HUES48 (cell line): ENCODE measurements around the gene CTXN1.
A peak's percentile ranks its signal among the peaks of the same experiment; 100 is the strongest.
"Not testable (repeated sequence)": the region's sequence is repeated elsewhere in the genome, so short reads cannot be mapped to it uniquely, and the experiment has no call there.

Experiments
- H3K27ac ChIP-seq: one replicate; pipeline ENCODE4 v1.7.0; 2013; ENCODE audit warnings: low read depth, low read length, inconsistent platforms
- H3K27me3 ChIP-seq: 2 replicates; pipeline ENCODE4 v1.6.1; 2013; ENCODE audit warnings: mild to moderate bottlenecking, low read length; ENCODE audit not compliant: control insufficient read depth, insufficient read depth
- H3K36me3 ChIP-seq: 2 replicates; pipeline ENCODE4 v1.6.1; 2013; ENCODE audit warnings: low read length; ENCODE audit not compliant: control insufficient read depth, insufficient read depth
- H3K4me1 ChIP-seq: 2 replicates; pipeline ENCODE4 v1.6.1; 2013; ENCODE audit warnings: mild to moderate bottlenecking, low read length; ENCODE audit not compliant: control insufficient read depth, insufficient read depth
- H3K4me3 ChIP-seq: 2 replicates; pipeline ENCODE4 v1.5.1; 2013; ENCODE audit warnings: mild to moderate bottlenecking, low read depth, low read length
- H3K9ac ChIP-seq: 2 replicates; pipeline ENCODE4 v1.6.1; 2013; ENCODE audit warnings: mild to moderate bottlenecking, low read depth, low read length, moderate library complexity
- H3K9me3 ChIP-seq: 2 replicates; pipeline ENCODE4 v1.6.1; 2013; ENCODE audit warnings: low read length; ENCODE audit not compliant: control insufficient read depth, insufficient read depth

Gene CTXN1

DNA sequence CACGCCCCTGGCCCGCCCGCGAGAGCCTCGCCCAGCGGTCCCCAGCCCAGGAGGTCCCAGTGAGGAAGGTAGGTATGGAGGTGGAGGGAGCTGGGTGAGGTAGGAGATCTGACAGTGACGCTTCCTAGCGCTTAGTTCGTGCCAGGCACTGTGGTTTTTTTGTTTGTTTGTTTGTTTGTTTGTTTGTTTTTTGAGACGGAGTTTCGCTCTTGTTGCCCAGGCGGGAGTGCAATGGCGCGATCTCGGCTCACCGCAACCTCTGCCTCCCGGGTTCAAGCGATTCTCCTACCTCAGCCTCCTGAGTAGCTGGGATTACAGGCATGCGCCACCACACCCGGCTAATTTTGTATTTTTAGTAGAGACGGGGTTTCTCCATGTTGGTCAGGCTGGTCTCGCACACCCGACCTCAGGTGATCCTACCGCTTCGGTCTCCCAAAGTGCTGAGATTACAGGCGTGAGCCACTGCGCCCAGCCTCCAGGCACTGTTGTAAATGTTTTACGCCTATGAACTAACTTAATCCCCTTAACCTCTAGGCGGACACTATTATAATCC, 7.8 kb downstream of the CTXN1 start:
- not testable (repeated sequence) for H3K27ac ChIP-seq, H3K9ac ChIP-seq, H3K9me3 ChIP-seq, H3K4me1 ChIP-seq
- H3K27me3 ChIP-seq, result peaks cover 44% of the 10 kb centered on the region
- H3K36me3 ChIP-seq, result peaks cover 11% of the 10 kb centered on the region; the same call in 1 of the 2 replicates
- H3K4me3 ChIP-seq, result peak overlapping the region; percentile 62

DNA sequence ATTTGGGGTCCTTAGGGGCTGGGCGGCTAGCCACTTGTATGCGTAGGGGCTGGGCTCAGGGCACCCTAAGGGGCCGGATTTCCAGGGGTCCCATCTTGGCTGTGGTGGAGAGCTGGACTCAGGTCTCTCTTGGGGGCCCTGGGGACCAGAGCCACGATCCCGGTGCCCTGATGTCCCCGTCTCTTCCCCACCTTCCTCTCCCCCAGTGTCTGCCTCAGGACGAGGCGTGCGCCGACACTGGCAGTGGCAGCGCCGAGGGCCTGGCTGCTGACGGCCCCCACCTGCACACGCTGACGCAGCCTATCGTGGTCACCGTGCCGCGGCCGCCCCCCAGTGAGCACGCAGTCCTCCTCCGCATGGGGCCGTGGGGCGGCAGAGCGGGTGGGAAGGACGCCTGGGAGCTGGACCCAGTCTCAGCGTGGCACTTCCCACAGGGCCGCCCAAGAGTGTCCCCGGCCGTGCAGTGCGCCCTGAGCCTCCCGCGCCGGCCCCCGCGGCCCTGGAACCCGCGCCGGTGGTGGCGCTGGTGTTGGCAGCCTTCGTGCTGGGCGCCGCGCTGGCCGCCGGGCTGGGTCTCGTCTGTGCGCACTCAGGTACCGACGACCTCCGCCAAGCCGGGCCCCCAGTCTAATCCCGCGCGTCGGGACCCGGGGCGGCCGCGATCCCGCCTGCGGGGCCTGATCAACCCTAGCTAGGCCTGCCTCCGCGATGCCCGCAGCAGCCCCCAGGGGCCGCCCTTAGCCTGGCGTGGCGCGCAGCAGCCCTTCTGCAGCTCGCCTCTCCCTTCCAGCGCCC, 8.5 kb downstream of the CTXN1 start:
- H3K4me1 ChIP-seq, result peaks cover 5% of the 10 kb centered on the region; the same call in 1 of the 2 replicates
- no peak overlapping the region for H3K27ac ChIP-seq
- H3K36me3 ChIP-seq, result peaks cover 9% of the 10 kb centered on the region; the same call in 1 of the 2 replicates
- H3K4me3 ChIP-seq, result peak overlapping the region; percentile 62
- no peak overlapping the region for H3K9ac ChIP-seq
- no peaks in the 10 kb centered on the region for H3K9me3 ChIP-seq
- H3K27me3 ChIP-seq, result peaks cover 44% of the 10 kb centered on the region

DNA sequence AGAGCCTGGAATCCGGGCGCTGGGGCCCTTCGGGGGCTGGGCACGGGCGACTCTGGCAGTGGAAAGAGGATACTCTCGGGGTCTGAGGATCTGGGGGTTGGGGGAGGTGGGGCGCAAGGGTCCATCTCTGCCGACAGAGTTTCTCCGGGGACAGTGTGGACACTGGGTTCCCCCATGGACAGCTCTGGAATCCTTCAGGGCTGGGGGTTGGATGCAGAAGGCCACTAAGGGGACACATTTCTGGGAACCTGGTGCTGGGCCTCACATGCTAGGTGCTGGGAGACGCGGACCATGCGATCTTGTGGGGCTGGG, 9.0 kb downstream of the CTXN1 start:
- no peak overlapping the region for H3K9ac ChIP-seq
- H3K27ac ChIP-seq, result no peak overlapping the region
- no peaks in the 10 kb centered on the region for H3K9me3 ChIP-seq
- H3K4me3 ChIP-seq, result peak overlapping the region; percentile 62
- H3K4me1 ChIP-seq, result peaks cover 5% of the 10 kb centered on the region; the same call in 1 of the 2 replicates
- peaks cover 44% of the 10 kb centered on the region for H3K27me3 ChIP-seq
- peaks cover 7% of the 10 kb centered on the region; the same call in 1 of the 2 replicates for H3K36me3 ChIP-seq

DNA sequence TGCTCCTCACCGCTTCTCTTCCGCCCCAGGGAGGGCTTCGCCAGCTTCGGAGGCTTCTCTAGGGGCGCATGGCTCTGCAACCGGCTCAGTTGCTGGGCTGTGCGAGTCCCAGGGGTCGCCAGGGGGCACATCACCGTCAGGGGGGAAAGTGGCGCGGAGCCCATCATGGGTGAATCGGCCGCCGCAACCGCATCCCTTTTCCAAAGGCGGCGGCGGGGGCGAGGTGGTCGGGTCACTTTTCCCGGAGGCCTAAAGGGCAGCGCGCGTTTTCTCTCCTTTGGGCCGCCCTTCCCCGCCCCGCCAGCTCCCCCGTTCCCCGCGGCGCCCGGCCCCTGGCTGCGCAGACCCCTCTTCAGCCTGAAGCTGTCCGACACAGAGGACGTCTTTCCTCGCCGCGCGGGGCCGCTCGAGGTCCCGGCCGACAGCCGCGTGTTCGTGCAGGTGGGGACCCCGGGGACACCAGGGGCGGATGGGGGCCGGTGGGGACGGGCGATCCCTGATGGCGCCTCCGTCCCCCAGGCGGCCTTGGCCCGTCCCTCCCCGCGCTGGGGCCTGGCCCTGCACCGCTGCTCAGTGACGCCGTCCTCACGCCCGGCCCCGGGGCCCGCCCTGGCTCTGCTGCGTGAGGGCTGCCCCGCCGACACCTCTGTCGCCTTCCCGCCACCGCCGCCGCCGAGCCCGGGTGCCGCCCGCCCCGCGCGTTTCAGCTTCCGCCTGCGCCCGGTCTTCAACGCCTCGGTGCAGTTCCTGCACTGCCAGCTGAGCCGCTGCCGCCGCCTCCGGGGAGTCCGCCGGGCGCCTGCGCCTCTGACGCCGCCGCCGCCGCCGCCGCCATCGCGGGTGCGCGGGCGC, 9.6 kb downstream of the CTXN1 start:
- Histone ChIP-seq H3K4me3 (peak overlapping the region; percentile 62), H3K36me3 (peaks cover 12% of the 10 kb centered on the region), H3K9me3 (no peaks in the 10 kb centered on the region), H3K4me1 (peaks cover 5% of the 10 kb centered on the region; the same call in 1 of the 2 replicates), H3K27ac (no peak overlapping the region), H3K27me3 (peaks cover 44% of the 10 kb centered on the region), H3K9ac (no peak overlapping the region)

DNA sequence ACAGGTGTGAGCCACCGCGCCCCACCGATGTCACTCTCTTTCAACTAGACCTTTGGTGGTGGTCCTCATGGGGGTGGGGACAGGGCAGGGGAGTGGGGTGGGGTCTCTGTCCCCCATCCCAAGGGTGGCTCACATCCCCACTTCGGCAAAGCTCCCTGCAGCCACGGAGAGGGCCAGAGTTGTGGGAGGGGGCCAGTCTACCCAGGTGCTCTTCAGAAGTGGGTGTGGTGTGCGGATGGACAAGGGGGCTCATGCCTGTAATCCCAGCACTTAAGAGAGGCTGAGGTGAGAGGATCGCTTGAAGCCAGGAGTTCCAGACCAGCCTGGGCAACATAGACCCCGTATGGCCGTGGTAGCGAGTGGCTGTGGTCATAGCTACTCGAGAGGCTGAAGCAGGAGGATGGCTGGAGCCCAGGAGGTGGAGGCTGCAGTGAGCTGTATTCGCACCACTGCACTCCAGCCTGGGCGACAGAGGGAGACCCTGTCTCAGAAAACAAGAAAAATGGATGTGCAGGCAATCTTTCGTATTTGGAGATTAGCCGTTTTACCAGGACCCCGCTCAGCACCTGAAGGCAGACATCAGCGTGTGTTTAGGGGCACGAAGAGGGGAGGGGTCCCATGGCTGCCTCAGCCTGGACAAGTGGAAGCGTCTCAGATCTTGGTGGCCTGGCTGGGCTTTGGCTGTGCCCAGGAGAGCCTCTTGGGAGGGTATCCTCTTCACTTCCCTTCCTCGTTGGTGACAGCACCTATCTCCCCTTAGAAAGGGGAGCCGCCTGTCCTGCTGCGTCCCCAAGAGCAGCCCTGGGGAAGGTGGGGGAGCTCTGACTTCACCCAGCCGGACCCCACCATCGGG, 10.5 kb downstream of the CTXN1 start:
- H3K9ac ChIP-seq, result no peak overlapping the region
- peak overlapping the region; percentile 62; the same call in 1 of the 2 replicates for H3K4me3 ChIP-seq
- H3K36me3 ChIP-seq, result peaks cover 19% of the 10 kb centered on the region
- peaks cover 44% of the 10 kb centered on the region for H3K27me3 ChIP-seq
- peaks cover 5% of the 10 kb centered on the region; the same call in 1 of the 2 replicates for H3K4me1 ChIP-seq
- no peak overlapping the region for H3K27ac ChIP-seq
- H3K9me3 ChIP-seq, result no peaks in the 10 kb centered on the region

DNA sequence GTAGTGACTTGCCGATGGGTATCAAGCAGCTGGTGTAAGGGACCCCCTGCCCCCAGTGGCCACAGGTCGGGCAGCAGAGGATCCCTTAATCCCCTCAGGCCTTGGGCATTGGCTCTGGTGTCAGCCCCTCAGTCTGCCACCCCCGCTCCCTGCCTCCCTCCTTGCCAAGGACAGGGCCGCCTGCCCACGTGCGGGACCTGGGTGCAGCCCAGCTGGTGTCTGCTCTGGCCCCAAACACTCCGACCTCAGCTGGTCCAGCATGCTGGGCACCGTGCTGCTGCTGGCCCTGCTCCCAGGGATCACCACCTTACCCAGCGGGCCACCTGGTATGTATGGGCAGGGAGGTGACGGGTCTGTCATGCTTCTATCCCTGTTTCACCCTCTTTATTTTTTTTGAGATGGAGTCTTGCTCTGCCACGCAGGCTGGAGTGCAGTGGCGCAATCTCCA, 11.3 kb downstream of the CTXN1 start, which contains the start of gene TGFBR3L:
TGFBR3L (plus strand) TSS at position 233 of the 448 bp plus-strand sequence.
- peaks cover 44% of the 10 kb centered on the region for H3K27me3 ChIP-seq
- peak within 1 kb of the TSS; percentile 62; the same call in 1 of the 2 replicates for H3K4me3 ChIP-seq
- peaks cover 27% of the 10 kb centered on the region for H3K36me3 ChIP-seq
- no peak within 1 kb of the TSS for H3K9ac ChIP-seq
- H3K27ac ChIP-seq, result no peak within 1 kb of the TSS
- H3K4me1 ChIP-seq, result peaks cover 2% of the 10 kb centered on the region; the same call in 1 of the 2 replicates
- H3K9me3 ChIP-seq, result no peaks in the 10 kb centered on the region

DNA sequence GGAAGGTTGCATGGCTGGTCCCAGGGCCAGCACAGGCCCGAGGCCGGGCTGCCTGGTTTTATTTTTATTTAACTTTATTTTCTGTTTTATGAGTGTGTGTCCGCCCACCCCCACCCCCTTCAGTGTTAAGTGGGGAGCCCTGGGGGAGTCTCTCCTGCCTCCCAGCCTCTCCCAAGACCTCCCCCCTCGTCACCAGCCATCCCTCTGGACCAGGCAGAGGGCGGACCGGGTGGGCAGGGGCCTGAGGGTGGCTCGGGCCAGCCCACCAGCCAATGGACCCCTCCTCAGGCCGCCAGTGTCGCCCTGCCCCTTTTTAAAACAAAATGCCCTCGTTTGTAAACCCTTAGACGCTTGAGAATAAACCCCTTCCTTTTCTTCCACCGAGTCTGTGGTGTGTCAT, 11.8 kb downstream of the CTXN1 start:
- Histone ChIP-seq H3K27ac (no peak overlapping the region), H3K27me3 (peaks cover 44% of the 10 kb centered on the region), H3K36me3 (peaks cover 27% of the 10 kb centered on the region), H3K4me3 (no peak overlapping the region), H3K9ac (no peak overlapping the region), H3K4me1 (no peaks in the 10 kb centered on the region; the same call in 1 of the 2 replicates), H3K9me3 (no peaks in the 10 kb centered on the region)

DNA sequence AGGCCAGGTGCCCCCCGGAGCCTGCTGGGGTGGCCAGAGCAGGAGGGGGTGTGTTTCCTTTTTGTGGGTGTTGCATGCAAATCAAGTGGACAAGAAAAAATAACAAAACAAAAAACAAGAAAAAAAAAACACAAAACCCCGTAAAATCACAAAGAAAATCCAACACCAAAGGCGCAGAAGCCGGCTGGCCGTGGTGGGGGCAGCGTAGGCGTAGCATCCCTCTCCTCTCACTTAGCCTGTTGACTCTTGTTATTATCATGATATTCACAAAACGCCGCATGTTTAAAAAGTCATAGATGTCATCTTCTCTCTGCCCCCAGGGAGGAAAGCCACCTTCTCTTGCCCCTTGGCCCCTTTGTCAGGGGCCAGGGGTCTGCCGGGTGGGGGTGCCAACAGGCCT, 12.3 kb downstream of the CTXN1 start:
- Histone ChIP-seq H3K9me3 (no peaks in the 10 kb centered on the region), H3K9ac (no peak overlapping the region), H3K4me1 (no peaks in the 10 kb centered on the region; the same call in 1 of the 2 replicates), H3K36me3 (peaks cover 27% of the 10 kb centered on the region), H3K27me3 (peaks cover 41% of the 10 kb centered on the region), H3K27ac (no peak overlapping the region), H3K4me3 (no peak overlapping the region)

DNA sequence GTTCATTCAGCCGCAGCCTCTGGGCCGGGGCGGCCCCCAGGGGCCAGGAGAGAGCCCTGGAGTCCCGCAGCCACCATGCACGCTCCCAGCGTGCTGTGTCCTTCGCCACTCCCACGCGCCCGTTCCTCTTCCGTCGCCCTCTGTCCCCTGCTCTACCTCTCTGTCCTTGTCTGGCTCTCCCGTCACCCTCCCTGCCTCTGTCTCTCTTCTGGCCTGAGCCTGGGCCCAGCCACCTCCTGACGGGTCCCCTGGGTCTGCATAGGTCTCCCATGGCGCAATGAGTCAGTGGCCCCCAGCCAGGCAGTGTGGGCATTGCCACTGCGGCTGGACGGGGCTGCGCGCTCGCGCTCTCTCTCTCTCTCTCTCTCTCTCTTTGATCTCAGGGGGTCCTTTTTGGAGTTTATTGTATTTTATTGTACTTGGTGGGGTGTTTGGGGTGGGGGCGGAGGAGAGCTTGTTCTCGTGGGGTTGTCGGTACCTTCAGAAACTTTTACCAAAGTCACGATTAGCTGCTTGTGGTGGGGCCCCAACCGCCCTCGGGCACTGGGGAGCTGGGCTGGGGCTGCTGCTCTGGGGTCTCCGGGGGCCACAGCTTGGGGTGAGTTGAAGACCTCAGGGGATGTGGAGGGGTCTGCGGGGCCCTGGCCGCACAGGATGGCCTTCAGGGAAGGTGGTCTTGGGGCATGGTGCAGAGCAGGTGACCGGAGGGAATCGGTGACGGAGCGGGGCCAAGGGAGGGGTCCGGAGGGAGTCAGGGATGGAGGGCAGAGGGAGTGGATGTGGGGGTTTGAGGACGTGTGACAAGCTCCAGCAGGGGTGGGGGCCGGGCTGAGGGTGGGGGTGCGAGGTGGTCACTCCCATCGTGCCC, 13.0 kb downstream of the CTXN1 start:
- Histone ChIP-seq H3K36me3 (peaks cover 27% of the 10 kb centered on the region), H3K4me3 (no peak overlapping the region), H3K27ac (no peak overlapping the region), H3K27me3 (peaks cover 33% of the 10 kb centered on the region), H3K4me1 (no peaks in the 10 kb centered on the region; the same call in 1 of the 2 replicates), H3K9me3 (no peaks in the 10 kb centered on the region), H3K9ac (no peak overlapping the region)
